Measurements from ENCODE around the gene AK5. TPM values are rescaled to one million over a fixed set of nuclear protein-coding genes. Genes with fewer than 3 reads are reported as not detected.

Gene AK5
- total RNA-seq, 4 donors from 2014 or later: 0.13 to 0.84 (median 0.47) TPM; not detected in 1

DNA sequence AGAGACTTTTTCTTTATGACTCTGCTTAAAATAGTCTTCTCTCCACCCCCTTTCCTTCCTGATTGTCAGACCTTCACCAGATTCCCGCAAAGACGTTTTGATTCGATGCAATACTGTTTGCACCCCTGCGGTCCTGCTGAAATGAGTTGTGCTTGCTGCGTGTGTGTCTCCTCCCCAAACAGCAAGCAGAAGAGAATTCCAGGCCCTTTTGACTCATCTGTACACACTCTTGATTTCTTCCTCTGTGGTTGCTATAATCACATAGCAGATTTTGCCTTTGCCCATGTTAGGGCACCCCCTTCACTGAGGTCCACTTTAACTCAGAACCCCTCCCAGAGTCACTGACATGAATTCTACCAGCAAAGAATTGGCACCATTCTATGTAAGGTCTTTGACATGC lies 264.2 kb downstream of the AK5 start:
- DNase-seq (ENCODE audit: low spot score): no peak
- no peak for ATAC-seq (ENCODE audit: low FRiP score)
- TF ChIP-seq, protein P1, sequence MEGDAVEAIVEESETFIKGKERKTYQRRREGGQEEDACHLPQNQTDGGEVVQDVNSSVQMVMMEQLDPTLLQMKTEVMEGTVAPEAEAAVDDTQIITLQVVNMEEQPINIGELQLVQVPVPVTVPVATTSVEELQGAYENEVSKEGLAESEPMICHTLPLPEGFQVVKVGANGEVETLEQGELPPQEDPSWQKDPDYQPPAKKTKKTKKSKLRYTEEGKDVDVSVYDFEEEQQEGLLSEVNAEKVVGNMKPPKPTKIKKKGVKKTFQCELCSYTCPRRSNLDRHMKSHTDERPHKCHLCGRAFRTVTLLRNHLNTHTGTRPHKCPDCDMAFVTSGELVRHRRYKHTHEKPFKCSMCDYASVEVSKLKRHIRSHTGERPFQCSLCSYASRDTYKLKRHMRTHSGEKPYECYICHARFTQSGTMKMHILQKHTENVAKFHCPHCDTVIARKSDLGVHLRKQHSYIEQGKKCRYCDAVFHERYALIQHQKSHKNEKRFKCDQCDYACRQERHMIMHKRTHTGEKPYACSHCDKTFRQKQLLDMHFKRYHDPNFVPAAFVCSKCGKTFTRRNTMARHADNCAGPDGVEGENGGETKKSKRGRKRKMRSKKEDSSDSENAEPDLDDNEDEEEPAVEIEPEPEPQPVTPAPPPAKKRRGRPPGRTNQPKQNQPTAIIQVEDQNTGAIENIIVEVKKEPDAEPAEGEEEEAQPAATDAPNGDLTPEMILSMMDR (IDR thresholded peaks at IDR 0.05): no peak

DNA sequence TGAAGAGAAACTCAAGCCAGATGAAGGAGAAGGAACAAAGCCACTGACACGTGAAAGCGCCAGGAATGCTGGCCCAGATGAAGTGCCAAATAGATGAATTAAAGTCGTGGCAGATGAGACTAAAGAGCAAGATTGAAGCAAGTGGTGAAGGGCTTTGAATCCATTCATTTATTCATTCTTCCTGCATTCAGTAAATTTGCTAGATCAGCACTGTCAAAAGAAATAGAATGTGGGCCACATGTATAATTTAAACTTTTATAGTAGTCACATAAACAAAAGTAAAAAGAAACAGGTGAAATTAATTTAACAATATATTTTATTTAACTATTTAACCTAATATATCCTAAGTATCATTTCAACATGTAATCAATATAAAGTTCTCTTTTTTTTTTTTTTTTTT lies 265.1 kb downstream of the AK5 start:
- DNase-seq (ENCODE audit: low spot score) (no peak), ATAC-seq (ENCODE audit: low FRiP score) (no peak)
- TF ChIP-seq, protein P1 (IDR thresholded peaks at IDR 0.05): no peak

DNA sequence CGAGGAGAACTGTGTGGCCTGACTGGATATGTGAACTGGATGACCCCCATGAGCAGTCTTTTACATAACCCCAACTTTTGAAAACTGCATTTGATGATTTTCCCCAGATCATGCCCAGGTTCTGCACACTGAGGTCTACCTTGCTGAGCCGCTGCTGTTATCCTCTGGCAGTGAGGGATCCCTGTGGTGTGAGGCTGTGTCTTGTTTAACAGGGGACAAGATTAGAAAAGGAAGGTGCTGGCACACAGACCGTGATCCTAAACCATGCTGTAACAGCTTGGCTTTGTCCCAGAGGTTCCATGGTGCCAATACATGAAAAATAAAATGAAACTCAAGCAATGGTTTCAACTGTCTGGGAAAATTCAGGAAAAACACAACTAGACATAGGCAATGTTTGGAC lies 266.5 kb downstream of the AK5 start:
- ATAC-seq (ENCODE audit: low FRiP score) (no peak), DNase-seq (ENCODE audit: low spot score) (no peak)
- TF ChIP-seq, protein P1 (IDR thresholded peaks at IDR 0.05): no peak

DNA sequence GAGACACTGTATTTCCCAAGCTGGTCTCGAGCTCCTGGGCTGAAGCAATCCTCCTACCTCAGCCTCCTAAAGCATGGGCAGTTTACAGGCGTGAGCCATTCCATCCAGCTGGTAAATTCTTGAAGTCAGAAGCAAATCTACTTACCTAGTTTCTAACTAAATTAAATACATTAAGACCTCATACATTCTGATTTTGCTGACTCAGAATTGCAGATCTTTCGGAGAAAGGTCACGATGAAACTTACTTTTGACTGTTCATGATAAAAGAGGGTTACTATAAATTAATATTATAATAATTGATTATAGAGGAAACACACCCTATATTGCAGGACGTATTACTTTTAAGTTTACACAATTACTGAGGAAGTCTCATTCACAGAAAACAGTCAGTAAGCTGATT lies 268.3 kb downstream of the AK5 start:
- no peak for ATAC-seq (ENCODE audit: low FRiP score)
- DNase-seq (ENCODE audit: low spot score): no peak
- TF ChIP-seq, protein P1 (IDR thresholded peaks at IDR 0.05): no peak

DNA sequence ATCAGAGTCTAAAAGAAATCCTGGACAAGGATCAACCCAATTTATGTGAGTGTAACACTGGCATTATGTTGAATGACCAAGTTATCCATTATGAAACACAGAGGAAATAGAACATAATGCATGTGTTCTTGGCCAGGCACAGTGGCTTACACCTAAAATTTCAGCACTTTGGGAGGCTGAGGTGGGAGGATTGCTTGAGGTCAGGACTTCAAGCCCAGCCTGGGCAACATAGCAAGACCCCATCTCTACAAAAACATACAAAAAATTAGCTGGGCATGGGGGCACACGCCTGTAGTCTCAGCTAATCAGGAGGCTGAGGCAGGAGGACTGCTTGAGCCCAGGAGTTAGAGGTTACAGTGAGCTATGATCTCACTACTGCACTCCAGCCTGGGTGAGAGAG lies 270.8 kb downstream of the AK5 start:
- no peak for ATAC-seq (ENCODE audit: low FRiP score)
- no peak for DNase-seq (ENCODE audit: low spot score)
- TF ChIP-seq, protein P1 (IDR thresholded peaks at IDR 0.05): no peak

DNA sequence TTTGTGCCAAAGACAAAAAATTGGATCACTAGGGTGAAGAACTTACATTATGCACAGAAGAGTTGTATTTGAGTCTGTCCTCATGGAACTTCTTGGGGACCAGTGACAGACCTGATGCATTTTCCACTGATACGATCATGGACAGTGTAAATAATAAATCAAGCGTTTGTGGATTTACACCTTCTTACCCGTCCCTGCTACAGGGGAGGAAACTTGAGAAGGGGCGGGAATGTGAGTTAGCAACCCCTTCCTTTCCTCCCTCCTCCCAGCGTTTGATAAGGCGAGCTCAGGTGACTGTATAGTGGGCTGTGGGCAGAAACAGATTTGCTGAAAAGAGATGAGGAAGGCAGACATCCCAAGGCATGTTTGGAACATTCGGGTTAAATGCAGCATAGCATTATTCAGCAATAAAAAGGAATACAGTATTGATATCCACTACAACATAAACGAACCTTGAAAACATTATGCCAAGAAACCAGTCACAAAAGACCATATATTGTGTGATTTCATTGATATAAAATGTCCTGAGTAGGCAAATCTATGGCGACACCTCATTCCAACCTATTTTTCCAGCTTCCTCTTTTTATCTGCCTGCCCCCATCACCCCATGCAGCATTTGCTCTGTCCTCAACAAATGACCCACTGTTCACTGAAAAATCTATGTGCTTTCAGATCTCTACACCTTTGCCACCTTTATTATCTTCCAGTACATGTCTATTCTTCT lies 271.9 kb downstream of the AK5 start:
- no peak for ATAC-seq (ENCODE audit: low FRiP score)
- DNase-seq (ENCODE audit: low spot score): no peak
- TF ChIP-seq, protein P1 (IDR thresholded peaks at IDR 0.05): no peak

DNA sequence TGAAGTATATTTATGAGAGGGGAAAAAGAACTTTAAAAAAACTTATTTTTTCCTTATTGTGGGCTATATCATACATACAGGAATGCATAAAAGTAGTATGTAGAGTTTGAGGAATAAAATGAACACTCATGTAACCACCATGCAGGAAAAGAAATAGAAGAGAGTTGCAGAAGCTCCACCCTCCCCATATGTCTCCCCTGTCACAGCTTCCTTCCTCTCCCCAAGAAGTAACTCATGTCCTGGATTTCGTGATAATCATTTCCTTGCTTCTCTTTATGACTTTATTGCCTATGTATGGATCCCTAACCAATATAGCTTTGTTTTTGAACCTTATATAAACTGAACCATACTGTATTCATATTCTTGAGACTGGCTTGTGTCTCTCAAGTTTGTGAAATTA lies 274.2 kb downstream of the AK5 start:
- no peak for ATAC-seq (ENCODE audit: low FRiP score)
- DNase-seq (ENCODE audit: low spot score): no peak

More for the DNA sequence above, 274.2 kb downstream of the AK5 start:
- TF ChIP-seq, protein P1 (IDR thresholded peaks at IDR 0.05): no peak
